Natural killer cell (primary cell): ENCODE results near the gene HS3ST3B1. TPM values are rescaled to one million over a fixed set of nuclear protein-coding genes. Genes with fewer than 3 reads are reported as not detected.

Source experiments
- ATAC-seq, 3 donors: fragments of 150-1000 bp in 2 of 3; fragments of 200-7000 bp in 1 of 3; cut with Tn5 transposase; 1 replicate in 1 of 3; 2 replicates in 2 of 3; pipeline ENCODE4 v1.10.0; 2021; ENCODE audit warnings: mild to moderate bottlenecking in 2 of 3, moderate library complexity in 2 of 3
- DNase-seq, 2 donors: peaks; one replicate each; pipeline versions ENCODE4 v3.0.0 to v3.0.0-alpha.2; 2013 to 2021; ENCODE audit warnings: mixed read lengths in 1 of 2
- H3K27ac ChIP-seq: one replicate; pipeline ENCODE4 v1.5.1; 2013; ENCODE audit warnings: mild to moderate bottlenecking, low read length
- H3K27me3 ChIP-seq: one replicate; pipeline ENCODE4 v1.6.1; 2013; ENCODE audit warnings: low read length; ENCODE audit not compliant: control insufficient read depth, insufficient read depth
- H3K36me3 ChIP-seq: one replicate; pipeline ENCODE4 v1.6.1; 2013; ENCODE audit warnings: low read length; ENCODE audit not compliant: control insufficient read depth, insufficient read depth
- H3K4me1 ChIP-seq: one replicate; pipeline ENCODE4 v1.6.1; 2013; ENCODE audit warnings: low read length; ENCODE audit not compliant: control insufficient read depth, insufficient read depth
- H3K4me3 ChIP-seq: one replicate; pipeline ENCODE4 v1.5.1; 2013; ENCODE audit warnings: low read length
- H3K9me3 ChIP-seq: one replicate; pipeline ENCODE4 v1.6.1; 2013; ENCODE audit warnings: low read length; ENCODE audit not compliant: control insufficient read depth, insufficient read depth
- H3K27ac Mint-ChIP-seq, 2 donors: one replicate each; pipeline ENCODE4 v1.8.0; 2022; ENCODE audit warnings: mild to moderate bottlenecking in 2 of 2, mixed read lengths in 2 of 2, moderate library complexity in 1 of 2
- H3K27me3 Mint-ChIP-seq, 2 donors: one replicate each; pipeline ENCODE4 v1.8.0; 2022; ENCODE audit warnings: low read depth in 2 of 2, mixed read lengths in 2 of 2
- H3K36me3 Mint-ChIP-seq: one replicate; pipeline ENCODE4 v1.8.0; 2022; ENCODE audit warnings: mixed read lengths
- H3K4me1 Mint-ChIP-seq, 2 donors: one replicate each; pipeline ENCODE4 v1.8.0; 2022; ENCODE audit warnings: mixed read lengths in 2 of 2
- H3K4me3 Mint-ChIP-seq: one replicate; pipeline ENCODE4 v1.8.0; 2022; ENCODE audit warnings: mild to moderate bottlenecking, moderate library complexity, mixed read lengths
- H3K9me3 Mint-ChIP-seq, 2 donors: one replicate each; pipeline ENCODE4 v1.8.0; 2022; ENCODE audit warnings: mixed read lengths in 2 of 2
- CTCF ChIP-seq: fragments of 200-600 bp; IDR thresholded peaks from one replicate; pipeline ENCODE4 v1.8.0; 2022; ENCODE audit warnings: antibody characterized with exemption
- WGBS: methylation state at CpG from one replicate; pipeline ENCODE4 v1.1.7; 2013; ENCODE audit warnings: missing lambda C conversion rate; ENCODE audit not compliant: insufficient coverage; 5-methylcytosine and 5-hydroxymethylcytosine counted together
- intact Hi-C: fragments of 100-400 bp; cut with micrococcal nuclease; formaldehyde crosslinking; loops from one replicate; pipeline ENCODE4 v1.14.2; 2022
- total RNA-seq, 4 donors: library from RNA; stranded (reverse); fragments of 120-200 nt in 1 of 4; gene quantifications; one replicate each; pipeline versions ENCODE4 v1.2.3 to v1.2.4, GENCODE V29; 2013 to 2022

HS3ST3B1 gene
- total RNA-seq, 3 donors from 2014 or later (not counting 1 experiment from before 2014, with no cell fraction given), result 14.1 to 18.6 (median 17.1) TPM

- Mint-ChIP-seq H3K4me1 (peaks cover 53 to 66% of the 10 kb centered on the region in 2 donors), H3K27me3 (peaks cover 35 to 37% of the 10 kb centered on the region in 2 donors), H3K9me3 (no peaks in the 10 kb centered on the region), H3K27ac (peak overlapping the region; percentile 91 to 93), H3K4me3 (peak overlapping the region; percentile 97), H3K36me3 (no peaks in the 10 kb centered on the region)
- H3K36me3 ChIP-seq, result no peaks in the 10 kb centered on the region
- 34% methylated on average over 7 of the region's 8 CpGs for WGBS
- H3K4me1 ChIP-seq, result peaks cover 51% of the 10 kb centered on the region
- H3K4me3 ChIP-seq, result no peak overlapping the region
- peaks cover 22% of the 10 kb centered on the region for H3K27me3 ChIP-seq
- H3K27ac ChIP-seq, result no peak overlapping the region
- no peaks in the 10 kb centered on the region for H3K9me3 ChIP-seq
- TF ChIP-seq CTCF, result no peak
- DNase-seq (no peak), ATAC-seq (no peak)
- intact Hi-C loops, result no loop called here
Observed at GRCh38 chr17:14298947-14299279, 2.0 kb upstream of the HS3ST3B1 start.

GRCh38 chr17:14299280-14300141, 1.4 kb upstream of the HS3ST3B1 start:
- intact Hi-C loops, result loop anchor here (2.0 to 10.0 kb wide), 5 partner anchors 59 to 1281 kb away; partner anchors contain the start of gene ELAC2
- no peak overlapping the region for H3K27ac ChIP-seq

GRCh38 chr17:14301279-14302090, 604 bp downstream of the HS3ST3B1 start:
- H3K27ac Mint-ChIP-seq, result peak overlapping the region; percentile 91 to 93
- intact Hi-C loops, result loop anchor here (1.0 to 10.0 kb wide), 10 partner anchors 57 to 1283 kb away; partner anchors contain the start of genes COX10 and ELAC2

More at GRCh38 chr17:14299280-14300141, 1.4 kb upstream of the HS3ST3B1 start:
- no peak for ATAC-seq
- under 1% methylated on average over 51 of the region's 52 CpGs for WGBS
- Mint-ChIP-seq H3K9me3 (no peaks in the 10 kb centered on the region), H3K36me3 (no peaks in the 10 kb centered on the region), H3K27me3 (peaks cover 30 to 33% of the 10 kb centered on the region in 2 donors), H3K27ac (peak overlapping the region; percentile 91 to 93), H3K4me3 (peak overlapping the region; percentile 97), H3K4me1 (peaks cover 55 to 71% of the 10 kb centered on the region in 2 donors)
- Histone ChIP-seq H3K4me3 (peak overlapping the region; percentile 58), H3K4me1 (peaks cover 57% of the 10 kb centered on the region), H3K27me3 (peaks cover 22% of the 10 kb centered on the region), H3K36me3 (no peaks in the 10 kb centered on the region), H3K9me3 (no peaks in the 10 kb centered on the region)
- no peak for TF ChIP-seq CTCF
- DNase-seq, result peak; percentile 46 to 62

More at GRCh38 chr17:14301279-14302090, 604 bp downstream of the HS3ST3B1 start:
- Histone ChIP-seq H3K4me3 (peak overlapping the region; percentile 58), H3K27me3 (peaks cover 13% of the 10 kb centered on the region), H3K36me3 (no peaks in the 10 kb centered on the region), H3K9me3 (no peaks in the 10 kb centered on the region), H3K27ac (peak overlapping the region; percentile 77), H3K4me1 (peaks cover 62% of the 10 kb centered on the region)
- H3K4me1 Mint-ChIP-seq, result peaks cover 57 to 74% of the 10 kb centered on the region in 2 donors
- peak overlapping the region; percentile 97 for H3K4me3 Mint-ChIP-seq
- no peak for TF ChIP-seq CTCF
- WGBS, result under 1% methylated on average over 90 of the region's 90 CpGs
- ATAC-seq (peak in 1 of 3 donors; percentile 1), DNase-seq (peak in 1 of 2 donors; percentile 66)
- peaks cover 10 to 14% of the 10 kb centered on the region in 2 donors for H3K27me3 Mint-ChIP-seq
- no peaks in the 10 kb centered on the region for H3K9me3 Mint-ChIP-seq
- H3K36me3 Mint-ChIP-seq, result no peaks in the 10 kb centered on the region
